ENCODE measurements around the gene TIMM13.

- TF ChIP-seq CTCF (IDR thresholded peaks at IDR 0.05; ENCODE audit: low read depth, low read length, poor library complexity, severe bottlenecking) (no peak), EZH2phosphoT487 (IDR thresholded peaks at IDR 0.05; ENCODE audit: borderline replicate concordance, low read length) (no peak)
Observed at GRCh38 chr19:2427429-2428320, at the start of gene TIMM13.

Measured in DOHH2 (cell line).